Measurements from ENCODE around the gene PAPSS1. TPM values are rescaled to one million over a fixed set of nuclear protein-coding genes. Genes with fewer than 3 reads are reported as not detected.

PAPSS1 gene
- total and polyA plus RNA-seq, 2 of the 8 experiments (the other 6 are each of a cell fraction or from before 2014, with no cell fraction given), result 79.2 to 98.5 TPM

DNA sequence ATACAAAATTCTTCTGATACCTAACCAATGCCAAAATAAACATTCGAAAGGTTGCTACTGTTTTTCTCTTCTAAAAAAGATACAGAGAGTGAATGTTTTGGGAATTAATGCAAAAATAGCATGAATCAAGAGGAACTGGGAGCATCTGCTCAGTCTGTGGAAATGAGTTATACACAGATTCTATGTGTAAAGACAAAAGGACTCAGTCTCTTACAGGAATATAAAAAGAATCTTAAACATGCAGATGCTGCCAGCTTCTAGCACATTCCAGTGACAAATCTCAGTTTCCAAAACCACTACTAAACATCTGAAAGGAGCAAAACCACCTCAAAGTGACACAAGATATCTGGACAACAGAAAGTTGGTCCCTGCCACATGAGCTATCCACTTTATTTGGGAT is 55.0 kb downstream of the PAPSS1 start:
- Histone ChIP-seq H3K79me2 (ENCODE audit: control insufficient read depth in 1 of 2, insufficient read depth in 2 of 2, low read length in 2 of 2) (peaks cover 0 to 2% of the 10 kb centered on the region in 2 experiments; a peak in 1 of 4 replicates), H3K79me1 (ENCODE audit: low read depth, low read length) (no peaks in the 10 kb centered on the region), H2AK5ac (ENCODE audit: low read depth, low read length) (no peak overlapping the region), H2BK15ac (ENCODE audit: low read length) (no peak overlapping the region), H3K4me1 (replicated peaks in 1 of 4; ENCODE audit: control insufficient read depth in 3 of 4, insufficient read depth in 4 of 4, low read length in 3 of 4) (0 out of 7 replicates have a peak, but pooled peaks cover 0 to 1% (median 0%) of the 10 kb centered on the region in 4 experiments), H3K23me2 (ENCODE audit: low read depth, low read length) (no peaks in the 10 kb centered on the region), H2BK12ac (ENCODE audit: low read depth, low read length) (no peak overlapping the region), H3K27me3 (replicated peaks in 1 of 4; ENCODE audit: control insufficient read depth in 3 of 4, extremely low read depth in 1 of 4, insufficient read depth in 3 of 4, low read length in 3 of 4) (no peaks in the 10 kb centered on the region), H3K4me3 (ENCODE audit: extremely low read depth in 1 of 4, insufficient read depth in 2 of 4, low read depth in 3 of 4, low read length in 4 of 4) (no peak overlapping the region), H4K8ac (ENCODE audit: extremely low read depth, insufficient read depth, low read length) (no peak overlapping the region), H3K18ac (ENCODE audit: extremely low read depth, low read length) (no peak overlapping the region), H4K20me1 (replicated peaks in 1 of 2; ENCODE audit: control insufficient read depth in 1 of 2, insufficient read depth in 2 of 2, low read length in 2 of 2) (no peaks in the 10 kb centered on the region), H3K9me3 (ENCODE audit: insufficient read depth in 2 of 2, low read depth in 1 of 2, low read length in 1 of 2) (no peaks in the 10 kb centered on the region), H3K23ac (ENCODE audit: insufficient read length) (no peak overlapping the region), H2BK5ac (ENCODE audit: low read depth, low read length) (no peak overlapping the region), H2BK120ac (replicated peaks; ENCODE audit: low read depth, low read length) (no peak overlapping the region), H3K4ac (replicated peaks; ENCODE audit: insufficient read length, low read depth, low read length) (no peak overlapping the region), H3K56ac (replicated peaks; ENCODE audit: insufficient read length, low read depth, low read length) (no peak overlapping the region), H3K4me2 (ENCODE audit: insufficient read depth in 1 of 2, low read depth in 2 of 2, low read length in 2 of 2) (no peak overlapping the region; a peak in 1 of 4 replicates), H3K9ac (replicated peaks in 1 of 4; ENCODE audit: extremely low read depth in 1 of 4, low read depth in 3 of 4, low read length in 3 of 4) (no peak overlapping the region), H3K36me3 (ENCODE audit: control insufficient read depth in 2 of 4, insufficient read depth in 4 of 4, low read length in 3 of 4) (no peaks in the 10 kb centered on the region), H3K27ac (ENCODE audit: low read depth, low read length) (no peak overlapping the region), H4K91ac (replicated peaks; ENCODE audit: insufficient read length, low read length) (no peak overlapping the region), H4K5ac (ENCODE audit: insufficient read length, low read depth, low read length) (no peak overlapping the region), H2AFZ (ENCODE audit: low read length) (no peak overlapping the region), H2BK20ac (ENCODE audit: low read length) (no peak overlapping the region), H3K14ac (ENCODE audit: insufficient read length) (no peak overlapping the region)
- 96% methylated on average over 1 of the region's 1 CpG; no CpG with 5 or more reads in 1 of the 2 experiments for WGBS, 2 experiments (ENCODE audit: extremely low coverage in 1 of 2, insufficient coverage in 1 of 2, insufficient read length in 1 of 2, insufficient replicate concordance in 2 of 2, low coverage in 1 of 2, low lambda C conversion rate in 2 of 2, missing lambda C conversion rate in 1 of 2)
- POLR2A ChIA-PET (ENCODE audit: partially characterized antibody), result no interaction called here
- CTCF ChIA-PET (ENCODE audit: partially characterized antibody), result interaction anchor here (1.1 kb wide), 2 partner anchors 54 to 285 kb away, joined by 3 read pairs; no protein-coding TSS in a partner anchor
- DNase-seq (ENCODE audit: low read depth in 1 of 2, low spot score in 2 of 2) (no peak), FAIRE-seq (no peak)
- TF ChIP-seq TBP (IDR thresholded peaks at IDR 0.05; ENCODE audit: low read depth, low read length) (no peak), SP1 (IDR thresholded peaks at IDR 0.05; ENCODE audit: low read depth, low read length) (no peak)

Data from H1 (cell line).